Hepatocyte (in vitro differentiated cells): ENCODE data around the gene CDK19. TPM values are rescaled to one million over a fixed set of nuclear protein-coding genes. Genes with fewer than 3 reads are reported as not detected.

Experiments used
- DNase-seq: peaks from one replicate; pipeline ENCODE4 v3.0.0-alpha.2; 2016; ENCODE audit warnings: low spot score
- H2AFZ ChIP-seq: fragments of 200-600 bp; sonication (generic); 2 replicates; pipeline ENCODE4 v1.6.0; 2016; ENCODE audit warnings: antibody characterized with exemption, mild to moderate bottlenecking
- H3K27ac ChIP-seq: fragments of 200-600 bp; sonication (generic); 2 replicates; pipeline ENCODE4 v1.5.1; 2016; ENCODE audit warnings: mild to moderate bottlenecking
- H3K27me3 ChIP-seq: fragments of 200-600 bp; sonication (generic); 2 replicates; pipeline ENCODE4 v1.6.1; 2016
- H3K36me3 ChIP-seq: fragments of 200-600 bp; sonication (generic); replicated peaks from 2 replicates; pipeline ENCODE4 v1.5.1; 2016; ENCODE audit warnings: low read depth; ENCODE audit not compliant: insufficient read depth
- H3K4me1 ChIP-seq: fragments of 200-600 bp; sonication (generic); 2 replicates; pipeline ENCODE4 v1.5.1; 2016; ENCODE audit warnings: mild to moderate bottlenecking, moderate library complexity; ENCODE audit not compliant: insufficient read depth
- H3K4me2 ChIP-seq: fragments of 200-600 bp; sonication (generic); 2 replicates; pipeline ENCODE4 v1.6.0; 2016
- H3K4me3 ChIP-seq: fragments of 200-600 bp; sonication (generic); 2 replicates; pipeline ENCODE4 v1.5.1; 2016; ENCODE audit warnings: mild to moderate bottlenecking
- H3K79me2 ChIP-seq: fragments of 200-600 bp; sonication (generic); 2 replicates; pipeline ENCODE4 v1.6.0; 2017; ENCODE audit warnings: mild to moderate bottlenecking
- H3K9me2 ChIP-seq: fragments of 200-600 bp; sonication (generic); replicated peaks from 2 replicates; pipeline ENCODE4 v1.6.0; 2017; ENCODE audit warnings: mild to moderate bottlenecking; ENCODE audit not compliant: insufficient read depth
- H3K9me3 ChIP-seq: fragments of 200-600 bp; sonication (generic); 2 replicates; pipeline ENCODE4 v1.5.1; 2016; ENCODE audit warnings: low read depth, mild to moderate bottlenecking
- H4K20me1 ChIP-seq: fragments of 200-600 bp; sonication (generic); 2 replicates; pipeline ENCODE4 v1.6.0; 2016; ENCODE audit warnings: mild to moderate bottlenecking; ENCODE audit not compliant: insufficient read depth, poor library complexity, severe bottlenecking
- EZH2 ChIP-seq: fragments of 200-600 bp; sonication (generic); IDR thresholded peaks from 2 replicates; pipeline ENCODE4 v1.6.1; 2016; ENCODE audit warnings: antibody characterized with exemption, mild to moderate bottlenecking, borderline replicate concordance
- EZH2phosphoT487 ChIP-seq: fragments of 200-600 bp; sonication (generic); IDR thresholded peaks from one replicate; pipeline ENCODE4 v1.6.1; 2018; ENCODE audit warnings: antibody characterized with exemption, mild to moderate bottlenecking, low read depth, moderate library complexity; ENCODE audit not compliant: unreplicated experiment, severe bottlenecking
- WGBS: methylation state at CpG from one replicate; pipeline ENCODE4 v1.1.6; 2016; ENCODE audit warnings: low lambda C conversion rate; ENCODE audit errors: missing lambda C conversion rate; 5-methylcytosine and 5-hydroxymethylcytosine counted together
- polyA plus RNA-seq: library from polyadenylated mRNA; unstranded; fragments of >200 nt; fragmentation: Nextera tagmentation; extraction: Ambion mirVana; gene quantifications from 2 replicates; pipeline ENCODE4 v1.2.1, GENCODE V29; 2016
- total RNA-seq: library from RNA; depleted of rRNA; stranded (reverse); fragments of >200 nt; gene quantifications from 2 replicates; pipeline ENCODE4 v1.2.3, GENCODE V29; 2014
- TF ChIP-seq, protein P1 (sequence below): fragments of 200-600 bp; sonication (generic); IDR thresholded peaks from 2 replicates; pipeline ENCODE4 v1.5.1; 2016; ENCODE audit warnings: antibody characterized with exemption, mild to moderate bottlenecking; ENCODE audit not compliant: poor library complexity

CDK19 gene
- total and polyA plus RNA-seq, 2 experiments from 2014 or later: 7.3 to 18.6 TPM

DNA sequence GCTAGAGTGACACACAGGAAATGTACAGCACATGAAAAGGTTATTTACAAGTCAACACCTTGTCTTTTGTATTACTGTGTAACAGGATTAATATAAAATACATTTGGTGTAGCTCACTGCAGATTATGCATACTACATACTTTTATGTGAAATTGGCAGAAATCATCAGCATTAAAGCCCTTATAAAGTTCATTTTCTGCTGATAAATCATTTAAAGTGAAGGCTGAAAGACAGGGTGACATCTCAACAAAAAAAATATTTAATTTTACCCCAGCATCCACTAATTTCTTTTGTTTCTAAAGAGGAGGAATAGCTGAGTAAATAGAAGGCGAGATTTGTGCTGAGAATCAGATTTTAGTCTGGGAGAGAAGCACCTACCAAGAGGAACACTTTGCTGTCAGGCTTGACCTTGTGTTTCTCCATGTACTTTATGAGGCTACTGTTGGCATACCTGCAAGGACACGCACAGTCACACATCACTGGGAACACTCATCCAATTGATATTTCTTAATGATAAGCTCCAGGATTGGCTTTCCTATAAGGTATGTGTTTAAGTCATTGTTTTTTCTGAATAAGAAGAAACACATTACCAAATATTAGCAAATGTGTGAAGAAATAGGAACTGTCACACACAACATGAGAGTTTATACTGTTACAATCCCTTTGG is 192.2 kb downstream of the CDK19 start:
- WGBS: 95% methylated on average over 2 of the region's 2 CpGs
- no peak for DNase-seq
- no peaks in the 10 kb centered on the region for H3K9me3 ChIP-seq
- no peak for TF ChIP-seq EZH2
- TF ChIP-seq, protein P1, sequence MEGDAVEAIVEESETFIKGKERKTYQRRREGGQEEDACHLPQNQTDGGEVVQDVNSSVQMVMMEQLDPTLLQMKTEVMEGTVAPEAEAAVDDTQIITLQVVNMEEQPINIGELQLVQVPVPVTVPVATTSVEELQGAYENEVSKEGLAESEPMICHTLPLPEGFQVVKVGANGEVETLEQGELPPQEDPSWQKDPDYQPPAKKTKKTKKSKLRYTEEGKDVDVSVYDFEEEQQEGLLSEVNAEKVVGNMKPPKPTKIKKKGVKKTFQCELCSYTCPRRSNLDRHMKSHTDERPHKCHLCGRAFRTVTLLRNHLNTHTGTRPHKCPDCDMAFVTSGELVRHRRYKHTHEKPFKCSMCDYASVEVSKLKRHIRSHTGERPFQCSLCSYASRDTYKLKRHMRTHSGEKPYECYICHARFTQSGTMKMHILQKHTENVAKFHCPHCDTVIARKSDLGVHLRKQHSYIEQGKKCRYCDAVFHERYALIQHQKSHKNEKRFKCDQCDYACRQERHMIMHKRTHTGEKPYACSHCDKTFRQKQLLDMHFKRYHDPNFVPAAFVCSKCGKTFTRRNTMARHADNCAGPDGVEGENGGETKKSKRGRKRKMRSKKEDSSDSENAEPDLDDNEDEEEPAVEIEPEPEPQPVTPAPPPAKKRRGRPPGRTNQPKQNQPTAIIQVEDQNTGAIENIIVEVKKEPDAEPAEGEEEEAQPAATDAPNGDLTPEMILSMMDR: no peak
- TF ChIP-seq EZH2phosphoT487: no peak
- no peaks in the 10 kb centered on the region for H3K79me2 ChIP-seq
- H2AFZ ChIP-seq: no peak overlapping the region
- H3K4me3 ChIP-seq: no peak overlapping the region
- H4K20me1 ChIP-seq: no peaks in the 10 kb centered on the region
- peaks cover 22% of the 10 kb centered on the region for H3K4me1 ChIP-seq
- no peak overlapping the region for H3K27ac ChIP-seq
- no peaks in the 10 kb centered on the region for H3K9me2 ChIP-seq
- H3K4me2 ChIP-seq: no peak overlapping the region
- no peaks in the 10 kb centered on the region for H3K36me3 ChIP-seq
- no peaks in the 10 kb centered on the region for H3K27me3 ChIP-seq

DNA sequence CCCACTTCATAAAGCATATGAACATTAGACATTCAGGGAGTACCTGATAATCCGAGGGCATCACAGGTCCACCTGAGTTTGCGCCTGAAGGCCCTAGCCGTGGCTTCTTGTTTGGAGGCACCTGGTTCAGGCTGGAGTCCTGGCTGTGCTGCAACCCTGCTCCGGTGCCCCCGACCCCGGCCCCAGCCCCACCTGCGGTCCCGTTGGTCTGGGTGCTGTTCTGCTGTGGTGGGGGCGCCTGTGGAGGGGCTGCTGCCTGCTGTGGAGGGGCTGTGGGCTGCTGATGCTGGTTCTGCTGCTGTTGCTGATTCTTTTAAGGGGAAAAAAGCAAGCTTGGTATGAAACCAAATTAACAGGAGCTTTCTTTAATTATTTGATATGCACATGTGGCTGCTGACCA is 194.2 kb downstream of the CDK19 start:
- H3K9me3 ChIP-seq: no peaks in the 10 kb centered on the region
- no peak overlapping the region for H2AFZ ChIP-seq
- 83% methylated on average over 8 of the region's 9 CpGs for WGBS
- no peaks in the 10 kb centered on the region for H3K9me2 ChIP-seq
- no peaks in the 10 kb centered on the region for H4K20me1 ChIP-seq
- no peak overlapping the region for H3K4me2 ChIP-seq
- no peaks in the 10 kb centered on the region for H3K27me3 ChIP-seq
- H3K4me3 ChIP-seq: no peak overlapping the region
- H3K79me2 ChIP-seq: no peaks in the 10 kb centered on the region
- TF ChIP-seq EZH2 (no peak), EZH2phosphoT487 (no peak)
- TF ChIP-seq, protein P1: no peak
- H3K4me1 ChIP-seq: peaks cover 22% of the 10 kb centered on the region
- H3K36me3 ChIP-seq: no peaks in the 10 kb centered on the region
- H3K27ac ChIP-seq: no peak overlapping the region
- DNase-seq: no peak

DNA sequence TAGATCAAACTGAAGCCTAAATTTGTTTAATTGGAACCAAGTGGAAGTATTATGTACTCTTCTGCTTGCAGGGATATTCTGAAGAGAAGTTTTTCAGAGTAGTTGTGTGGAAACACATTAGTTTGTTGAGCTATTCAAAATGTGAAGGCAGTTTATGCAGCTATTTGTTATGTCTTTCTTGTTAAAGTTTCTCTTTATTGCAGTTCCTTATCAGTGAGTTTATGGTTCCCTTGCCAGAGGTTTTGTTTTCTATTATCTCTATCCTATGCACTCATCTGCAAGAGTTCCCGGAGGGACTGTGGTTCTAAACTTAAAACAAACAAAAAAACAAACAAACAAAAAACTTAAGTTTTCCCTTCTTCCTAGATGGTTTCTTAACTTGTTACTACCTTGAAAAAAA is 195.2 kb downstream of the CDK19 start:
- H3K79me2 ChIP-seq: no peaks in the 10 kb centered on the region
- peak overlapping the region; percentile 56 for H3K27ac ChIP-seq
- H4K20me1 ChIP-seq: no peaks in the 10 kb centered on the region
- H3K4me1 ChIP-seq: peaks cover 22% of the 10 kb centered on the region
- peak overlapping the region; percentile 45 for H3K4me2 ChIP-seq
- WGBS: 0% methylated on average over 1 of the region's 1 CpG
- H3K9me2 ChIP-seq: no peaks in the 10 kb centered on the region
- H2AFZ ChIP-seq: no peak overlapping the region
- TF ChIP-seq EZH2 (no peak), EZH2phosphoT487 (no peak)
- TF ChIP-seq, protein P1: no peak
- H3K4me3 ChIP-seq: no peak overlapping the region
- no peaks in the 10 kb centered on the region for H3K36me3 ChIP-seq
- H3K9me3 ChIP-seq: no peaks in the 10 kb centered on the region
- no peaks in the 10 kb centered on the region for H3K27me3 ChIP-seq
- no peak for DNase-seq
